GM18951 (cell line): Measurements from ENCODE around the gene ARG1.

Source experiments
- POLR2A ChIP-seq: IDR thresholded peaks from 4 replicates; pipeline ENCODE4 v1.6.1; 2011; ENCODE audit warnings: mild to moderate bottlenecking; ENCODE audit not compliant: insufficient read length, insufficient read depth; ENCODE audit errors: extremely low read depth
- in situ Hi-C: fragments of 300-500 bp; cut with MboI; formaldehyde crosslinking; loops from one replicate; pipeline ENCODE4 v1.12.0; 2022; ENCODE audit warnings: low sequenced_read_pairs, mixed read lengths, inconsistent platforms; ENCODE audit not compliant: unreplicated experiment

ARG1 gene

DNA sequence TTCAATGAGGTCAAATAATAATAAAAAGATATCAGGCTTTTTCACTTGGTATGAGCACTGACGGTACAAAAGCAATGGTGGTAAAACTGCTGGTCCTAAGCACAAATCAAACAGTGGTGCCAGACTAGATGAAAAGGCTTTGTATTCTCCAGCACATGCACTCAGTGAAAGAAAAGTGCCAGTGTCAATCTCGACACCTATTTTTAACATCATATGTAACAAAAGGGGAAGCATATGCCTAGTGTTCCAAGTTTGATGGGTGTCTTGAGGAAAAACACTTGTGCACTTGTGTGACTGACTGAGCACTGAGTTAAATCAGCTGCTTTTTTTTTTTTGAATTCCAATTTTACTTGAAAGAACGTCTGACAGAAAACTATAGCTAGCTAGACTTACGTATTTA lies 27.7 kb downstream of the ARG1 start:
- in situ Hi-C loops, result no loop called here
- no peak for TF ChIP-seq POLR2A

GRCh38 chr6:131602781-131603312 lies 29.8 kb downstream of the ARG1 start:
- in situ Hi-C loops, result no loop called here
- no peak for TF ChIP-seq POLR2A

DNA sequence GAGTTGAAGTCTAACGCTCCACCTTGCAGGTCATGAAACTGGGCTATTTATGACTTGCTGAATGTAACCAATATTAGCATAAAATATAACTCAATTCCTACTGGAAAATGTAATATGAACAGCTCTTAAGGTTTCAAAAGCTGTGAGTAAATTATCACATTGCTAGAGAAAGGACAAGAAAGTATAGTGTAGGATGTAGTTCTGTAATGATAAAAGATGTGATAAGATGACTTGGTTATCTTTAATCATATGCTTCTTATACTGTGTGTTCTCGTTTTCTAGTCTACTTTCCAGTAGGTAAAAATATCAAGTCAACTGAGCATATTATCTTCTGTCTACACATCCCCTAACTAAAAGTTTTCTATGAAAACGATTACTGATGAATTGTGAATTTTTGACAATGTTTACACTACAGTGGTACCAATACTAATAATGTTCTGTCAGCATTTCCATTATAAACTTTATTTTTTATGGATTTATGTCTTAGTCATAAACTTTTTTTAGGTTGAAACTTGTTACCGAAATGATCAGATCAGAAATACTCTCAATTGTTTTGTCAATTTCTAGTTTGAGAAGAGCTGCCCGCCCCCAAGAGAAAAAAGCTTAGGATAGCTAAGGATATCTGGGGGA lies 40.4 kb downstream of the ARG1 start:
- in situ Hi-C loops, result no loop called here
- TF ChIP-seq POLR2A, result no peak

DNA sequence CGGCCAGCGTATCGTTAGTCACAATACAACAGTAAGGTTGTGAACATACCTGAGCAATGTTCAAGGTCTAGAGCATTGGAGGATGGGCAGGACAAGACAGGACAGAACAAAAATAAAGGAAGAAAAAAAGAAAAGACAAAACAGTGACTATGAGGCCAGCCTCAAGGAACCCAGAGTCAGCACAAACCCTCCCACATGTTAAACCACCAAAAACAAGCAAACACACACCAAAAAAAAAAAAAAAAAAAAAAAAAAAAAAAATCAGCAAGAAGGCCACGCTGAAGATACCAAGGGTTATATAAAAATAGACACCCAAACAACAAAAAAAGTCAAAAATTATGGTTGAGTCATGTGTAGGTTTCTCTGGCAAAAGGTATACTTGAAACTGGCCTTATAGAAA lies 42.2 kb downstream of the ARG1 start:
- in situ Hi-C loops, result no loop called here
- TF ChIP-seq POLR2A, result no peak

DNA sequence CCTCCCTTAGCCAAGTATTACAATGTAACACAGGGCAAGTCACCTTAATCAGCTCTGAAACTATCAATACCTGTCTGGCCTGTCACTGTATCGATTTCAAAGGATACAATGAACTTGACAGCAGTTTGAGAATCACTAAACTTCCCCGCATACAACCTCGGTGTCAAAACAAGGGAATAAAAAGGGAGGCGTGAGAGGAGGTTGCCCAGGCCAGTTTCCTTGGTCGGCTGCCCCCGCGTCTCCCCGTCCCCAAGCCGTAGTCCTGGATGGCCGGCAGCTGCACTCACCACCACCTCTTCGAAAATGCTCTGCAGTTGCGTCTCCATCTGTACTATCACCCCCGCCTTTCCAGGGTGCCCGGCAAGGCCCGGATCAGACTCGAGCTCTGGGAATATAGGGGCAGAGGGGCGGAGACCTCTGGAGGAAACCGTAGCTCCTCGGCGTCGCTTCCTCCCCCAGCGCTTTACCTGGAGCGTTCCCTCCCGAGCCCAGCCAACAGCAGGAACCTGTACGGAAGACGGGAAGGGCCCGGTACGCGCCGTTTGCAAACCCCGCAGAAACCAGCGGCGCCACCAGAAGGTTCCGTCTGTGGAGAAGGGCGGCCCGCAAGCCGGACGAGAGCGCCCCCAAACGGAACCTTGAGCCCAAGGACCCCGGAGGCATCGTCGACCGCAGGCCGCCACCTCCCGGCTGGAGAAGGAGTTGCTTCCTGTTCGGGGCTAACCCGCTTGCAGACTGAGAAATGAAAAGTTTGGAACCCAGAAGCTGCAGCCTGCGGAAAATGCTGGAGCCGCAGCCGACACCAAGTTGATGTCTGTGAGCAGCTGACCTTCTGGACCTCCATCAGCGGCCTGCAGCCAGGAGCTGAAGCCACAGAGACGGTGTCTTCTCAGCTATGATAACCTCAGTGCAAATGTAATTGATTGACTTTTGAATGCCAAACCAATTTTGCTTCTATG lies 55.0 kb downstream of the ARG1 start, which contains the start of gene MED23:
MED23 (minus strand) TSS at position 519 of the 959 bp plus-strand sequence; CDS start at position 326, 193 bp downstream.
- TF ChIP-seq POLR2A, result peak; percentile 81
- in situ Hi-C loops, result no loop called here

- TF ChIP-seq POLR2A, result no peak
- in situ Hi-C loops, result no loop called here
These were observed 55.7 kb downstream of the ARG1 start for GRCh38 chr6:131628726-131629125.

DNA sequence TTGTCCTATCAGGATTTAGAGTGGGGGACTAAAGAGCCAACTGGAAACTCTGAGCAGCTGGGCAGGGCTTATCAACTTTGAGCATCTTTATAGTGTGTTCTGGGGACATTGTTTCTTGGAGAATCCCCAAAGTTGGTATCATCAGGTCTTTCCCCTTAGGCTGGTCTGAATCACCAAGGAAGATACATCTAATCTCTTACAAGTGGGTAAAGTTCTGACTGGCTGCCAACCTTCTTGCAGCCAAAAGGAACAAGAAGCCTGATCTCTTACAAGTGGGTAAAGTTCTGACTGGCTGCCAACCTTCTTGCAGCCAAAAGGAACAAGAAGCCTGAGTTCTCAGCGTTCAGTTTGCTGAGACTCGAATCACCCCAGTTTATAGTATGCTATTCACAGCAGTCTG lies 56.6 kb downstream of the ARG1 start:
- TF ChIP-seq POLR2A, result no peak
- in situ Hi-C loops, result no loop called here

DNA sequence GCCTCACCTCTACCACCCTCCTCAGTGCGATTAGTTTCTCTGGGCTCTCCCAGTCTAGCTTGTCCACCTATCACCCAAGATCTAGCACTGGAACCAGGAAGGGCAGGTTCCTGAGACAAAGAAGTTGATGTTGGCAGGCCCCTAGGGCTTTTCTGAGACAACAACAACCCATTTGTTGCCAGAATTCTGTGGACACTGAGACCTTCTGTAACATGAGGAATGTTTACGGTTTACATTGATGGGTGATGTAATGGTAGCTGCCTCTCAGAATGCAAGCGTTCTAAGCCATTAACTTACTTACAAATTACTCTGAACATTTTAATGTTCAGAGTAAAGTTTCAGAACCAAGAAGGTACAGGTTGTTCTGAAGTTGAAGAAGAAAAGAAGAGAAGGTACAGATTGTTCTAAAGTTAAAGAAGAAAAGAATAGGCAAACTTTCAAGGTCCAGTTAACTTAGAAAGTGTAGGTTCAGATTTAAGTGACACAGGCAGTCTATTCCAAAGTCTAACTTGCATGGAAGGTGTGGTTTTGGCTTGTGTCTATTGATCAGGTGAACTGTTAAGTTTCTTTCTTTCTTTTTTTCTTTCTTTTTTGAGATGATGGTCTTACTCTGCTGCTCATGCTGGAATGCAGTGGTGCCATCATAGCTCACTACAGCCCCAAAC lies 58.7 kb downstream of the ARG1 start:
- TF ChIP-seq POLR2A, result no peak
- in situ Hi-C loops, result no loop called here
